HepG2 (cell line): ENCODE measurements around the gene SPATC1L. TPM values are rescaled to one million over a fixed set of nuclear protein-coding genes. Genes with fewer than 3 reads are reported as not detected.

ENCODE experiments used
- AGO2 ChIP-seq: fragments of 200-400 bp; formaldehyde crosslinking; optimal IDR thresholded peaks from 2 replicates; pipeline ENCODE3; 2017; ENCODE audit warnings: mild to moderate bottlenecking, low read depth, low read length, moderate library complexity
- CCAR2 ChIP-seq: fragments of 200-400 bp; formaldehyde crosslinking; optimal IDR thresholded peaks from 2 replicates; pipeline ENCODE3; 2018; ENCODE audit warnings: low read depth, mild to moderate bottlenecking, low read length, moderate library complexity
- CHCHD3 ChIP-seq: sonication (generic); formaldehyde crosslinking; IDR thresholded peaks from 2 replicates; pipeline ENCODE4 v1.8.0; 2022; ENCODE audit warnings: mild to moderate bottlenecking, missing genetic modification reagents, moderate library complexity
- GATAD1 ChIP-seq: IDR thresholded peaks from 2 replicates; pipeline ENCODE4 v1.6.1; 2016; ENCODE audit warnings: missing genetic modification reagents, missing compliant biosample characterization
- HDAC1 ChIP-seq: sonication (generic); formaldehyde crosslinking; IDR thresholded peaks from 2 replicates; pipeline ENCODE4 v1.5.1; 2020; ENCODE audit warnings: mild to moderate bottlenecking, missing genetic modification reagents
- MBNL3 ChIP-seq: fragments of 250-450 bp; sonication (Bioruptor Pico); conservative IDR thresholded peaks from 2 replicates; pipeline ENCODE4 v1.8.0; 2022; ENCODE audit warnings: mild to moderate bottlenecking, inconsistent platforms
- MTA1 ChIP-seq: sonication (generic); formaldehyde crosslinking; IDR thresholded peaks from 2 replicates; pipeline ENCODE4 v1.4.0; 2020; ENCODE audit warnings: missing genetic modification reagents, mild to moderate bottlenecking, borderline replicate concordance
- NBN ChIP-seq: fragments of 450-650 bp; conservative IDR thresholded peaks from 2 replicates; pipeline ENCODE4 v1.6.1; 2017
- PHF20 ChIP-seq: sonication (generic); formaldehyde crosslinking; IDR thresholded peaks from 2 replicates; pipeline ENCODE4 v1.5.0; 2020; ENCODE audit warnings: mild to moderate bottlenecking, missing genetic modification reagents
- PHF21A ChIP-seq: sonication (generic); formaldehyde crosslinking; IDR thresholded peaks from 2 replicates; pipeline ENCODE4 v1.5.0; 2020; ENCODE audit warnings: mild to moderate bottlenecking, missing genetic modification reagents
- POLR2A ChIP-seq, 2 experiments: IDR thresholded peaks; 2 replicates each; pipeline ENCODE4 v1.6.1; 2011; ENCODE audit warnings: low read depth in 2 of 2, low read length in 2 of 2, mild to moderate bottlenecking in 1 of 2, moderate library complexity in 1 of 2; ENCODE audit not compliant: insufficient read depth in 1 of 2
- PPARG ChIP-seq: conservative IDR thresholded peaks from 2 replicates; pipeline ENCODE4 v1.6.1; 2016; ENCODE audit warnings: missing biosample characterization, missing genetic modification reagents
- SP4 ChIP-seq: sonication (generic); formaldehyde crosslinking; IDR thresholded peaks from 2 replicates; pipeline ENCODE4 v1.8.1; 2023; ENCODE audit warnings: mild to moderate bottlenecking, missing genetic modification reagents
- SP5 ChIP-seq: IDR thresholded peaks from 2 replicates; pipeline ENCODE4 v1.6.1; 2016; ENCODE audit warnings: low read depth, borderline replicate concordance
- TRIM24 ChIP-seq: sonication (generic); formaldehyde crosslinking; IDR thresholded peaks from 2 replicates; pipeline ENCODE4 v1.8.0; 2022; ENCODE audit warnings: mild to moderate bottlenecking, missing genetic modification reagents
- ZBTB10 ChIP-seq: sonication (generic); formaldehyde crosslinking; IDR thresholded peaks from 2 replicates; pipeline ENCODE4 v1.4.0; 2020; ENCODE audit warnings: missing genetic modification reagents, borderline replicate concordance
- ZBTB44 ChIP-seq: sonication (generic); formaldehyde crosslinking; IDR thresholded peaks from 2 replicates; pipeline ENCODE4 v1.4.0; 2020; ENCODE audit warnings: missing genetic modification reagents
- ZGPAT ChIP-seq: IDR thresholded peaks from 2 replicates; pipeline ENCODE4 v1.6.1; 2016; ENCODE audit warnings: mild to moderate bottlenecking
- ZNF720 ChIP-seq: sonication (generic); formaldehyde crosslinking; IDR thresholded peaks from 2 replicates; pipeline ENCODE4 v1.4.0; 2020; ENCODE audit warnings: missing genetic modification reagents
- ZNF839 ChIP-seq: sonication (generic); formaldehyde crosslinking; IDR thresholded peaks from 2 replicates; pipeline ENCODE4 v1.4.0; 2020; ENCODE audit warnings: missing genetic modification reagents, mild to moderate bottlenecking, borderline replicate concordance
- polyA plus RNA-seq, 8 experiments: library from polyadenylated mRNA; depleted of rRNA in 3 of 8; stranded (reverse) in 7 of 8; unstranded in 1 of 8; fragments of >200 nt; fragmentation: Illumina TruSeq in 4 of 8; extraction: Trizol in 4 of 8; gene quantifications; 2 replicates each; pipeline versions ENCODE4 v1.2.1 to v1.2.3, GENCODE V29; 2011 to 2016; ENCODE audit warnings: low read depth in 4 of 8, missing spikeins in 1 of 8, mixed read lengths in 1 of 8; ENCODE audit not compliant: insufficient read depth in 1 of 8
- total RNA-seq, 5 experiments: library from RNA; depleted of rRNA; stranded (reverse); fragments of >200 nt; fragmentation: Illumina TruSeq; extraction: Trizol; gene quantifications; 2 replicates each; pipeline ENCODE4 v1.2.3, GENCODE V29; 2016; ENCODE audit warnings: low read depth in 1 of 5
- TF ChIP-seq, protein P1 (sequence below): sonication (generic); formaldehyde crosslinking; conservative IDR thresholded peaks from 2 replicates; pipeline ENCODE4 v1.4.0; 2020; ENCODE audit warnings: missing genetic modification reagents
- TF ChIP-seq, protein P2 (sequence below): sonication (generic); formaldehyde crosslinking; IDR thresholded peaks from 2 replicates; pipeline ENCODE4 v1.8.1; 2023; ENCODE audit warnings: mild to moderate bottlenecking, moderate library complexity, missing genetic modification reagents

The SPATC1L gene
- total and polyA plus RNA-seq, 2 of the 13 experiments (the other 11 are each of a cell fraction or from before 2014, with no cell fraction given) = 1.4 to 3.3 TPM

DNA sequence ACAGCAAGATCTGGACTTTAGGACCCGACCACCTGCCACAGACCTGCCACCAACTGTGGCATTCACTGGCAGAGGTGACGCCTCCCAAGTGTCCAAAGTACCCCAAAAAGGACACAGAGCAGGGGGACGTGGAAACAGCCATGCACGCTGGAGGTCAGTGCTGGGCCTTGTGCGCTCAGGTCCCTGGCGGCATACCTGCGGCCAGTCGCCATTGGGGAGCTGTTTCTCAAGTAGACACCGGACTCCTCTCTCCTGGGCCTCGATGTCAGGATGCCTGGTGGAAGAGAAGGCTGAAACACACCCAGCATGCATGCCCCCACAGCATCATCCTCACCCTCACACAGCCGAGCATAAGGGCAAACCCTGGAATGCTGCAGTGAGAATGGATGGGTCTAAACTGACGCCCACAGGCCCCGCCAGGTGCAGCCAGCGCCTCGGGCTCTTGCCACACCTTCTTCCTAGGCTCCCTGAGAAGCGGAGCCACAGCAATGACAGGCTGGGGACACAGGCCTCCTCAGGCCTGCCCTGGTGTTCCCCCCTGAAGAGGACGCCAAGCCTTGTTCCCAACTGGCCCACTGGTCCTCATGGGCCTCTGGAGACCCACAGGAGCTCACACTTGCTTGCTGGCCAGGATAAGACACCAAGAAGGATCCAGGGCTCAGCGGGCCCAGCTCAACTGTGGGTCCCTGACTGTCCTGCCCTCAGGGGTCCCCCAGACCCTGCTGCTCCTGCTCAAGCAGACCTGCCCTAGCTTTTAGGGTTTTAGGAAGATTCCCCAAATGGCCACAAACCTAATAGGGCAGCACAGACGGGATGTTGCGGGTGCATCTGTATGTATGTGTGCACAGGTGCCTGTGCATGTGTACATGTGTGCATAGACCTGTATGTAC lies 7.7 kb upstream of the SPATC1L start (continued):
- TF ChIP-seq ZNF720 (CRISPR knock-in tag) = no peak
- TF ChIP-seq PHF21A = no peak
- no peak for TF ChIP-seq PPARG (CRISPR knock-in tag)
- TF ChIP-seq TRIM24 (CRISPR knock-in tag) = no peak
- TF ChIP-seq PHF20 = no peak
- no peak for TF ChIP-seq SP4 (CRISPR knock-in tag)
- TF ChIP-seq, protein P1, sequence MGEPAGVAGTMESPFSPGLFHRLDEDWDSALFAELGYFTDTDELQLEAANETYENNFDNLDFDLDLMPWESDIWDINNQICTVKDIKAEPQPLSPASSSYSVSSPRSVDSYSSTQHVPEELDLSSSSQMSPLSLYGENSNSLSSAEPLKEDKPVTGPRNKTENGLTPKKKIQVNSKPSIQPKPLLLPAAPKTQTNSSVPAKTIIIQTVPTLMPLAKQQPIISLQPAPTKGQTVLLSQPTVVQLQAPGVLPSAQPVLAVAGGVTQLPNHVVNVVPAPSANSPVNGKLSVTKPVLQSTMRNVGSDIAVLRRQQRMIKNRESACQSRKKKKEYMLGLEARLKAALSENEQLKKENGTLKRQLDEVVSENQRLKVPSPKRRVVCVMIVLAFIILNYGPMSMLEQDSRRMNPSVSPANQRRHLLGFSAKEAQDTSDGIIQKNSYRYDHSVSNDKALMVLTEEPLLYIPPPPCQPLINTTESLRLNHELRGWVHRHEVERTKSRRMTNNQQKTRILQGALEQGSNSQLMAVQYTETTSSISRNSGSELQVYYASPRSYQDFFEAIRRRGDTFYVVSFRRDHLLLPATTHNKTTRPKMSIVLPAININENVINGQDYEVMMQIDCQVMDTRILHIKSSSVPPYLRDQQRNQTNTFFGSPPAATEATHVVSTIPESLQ (CRISPR knock-in tag) = no peak
- TF ChIP-seq ZBTB44 (CRISPR knock-in tag) = no peak
- TF ChIP-seq MBNL3 (CRISPR knock-in tag) = no peak
- TF ChIP-seq CCAR2 = no peak
- no peak for TF ChIP-seq NBN
- TF ChIP-seq MTA1 (CRISPR knock-in tag) = peak; percentile 42; the same call in 1 of the 2 replicates
- no peak for TF ChIP-seq POLR2A (IDR thresholded peaks at IDR 0.05; ENCODE audit: insufficient read depth in 1 of 2, low read depth in 2 of 2, low read length in 2 of 2)
- TF ChIP-seq HDAC1 = no peak
- no peak for TF ChIP-seq GATAD1 (CRISPR knock-in tag)
- TF ChIP-seq, protein P2, sequence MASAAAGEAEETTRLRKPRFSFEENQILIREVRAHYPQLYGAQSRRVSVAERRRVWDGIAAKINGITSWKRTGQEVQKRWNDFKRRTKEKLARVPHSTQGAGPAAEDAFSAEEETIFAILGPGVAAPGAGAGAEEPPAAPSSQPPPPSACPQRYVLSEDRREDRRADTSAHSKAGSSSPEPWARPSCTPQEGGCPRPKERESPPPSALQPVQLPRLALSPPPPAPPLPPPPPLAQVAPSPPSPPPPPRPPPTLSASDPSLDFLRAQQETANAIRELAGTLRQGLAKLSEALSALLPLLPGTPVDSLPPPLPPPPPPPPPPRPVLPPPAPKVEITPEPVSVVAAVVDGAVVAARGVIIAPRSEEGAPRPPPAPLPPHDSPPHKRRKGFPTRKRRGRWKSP (CRISPR knock-in tag) = no peak
- TF ChIP-seq CHCHD3 = no peak
- TF ChIP-seq ZGPAT (CRISPR knock-in tag) = no peak
- no peak for TF ChIP-seq ZNF839 (CRISPR knock-in tag)
- peak; percentile 13 for TF ChIP-seq AGO2
- TF ChIP-seq SP5 (CRISPR knock-in tag) = no peak
- TF ChIP-seq ZBTB10 (CRISPR knock-in tag) = no peak
